HG03060 (cell line): Measurements from ENCODE around the gene ATL3.
"Not testable (repeated sequence)": the region's sequence is repeated elsewhere in the genome, so short reads cannot be mapped to it uniquely, and the experiment has no call there.

Experiments
- ATAC-seq: cut with Tn5 transposase; IDR thresholded peaks from one replicate; pipeline ENCODE4 v1.9.1; 2021; ENCODE audit warnings: low read depth, moderate number of reproducible peaks; ENCODE audit not compliant: unreplicated experiment

ATL3 gene

DNA sequence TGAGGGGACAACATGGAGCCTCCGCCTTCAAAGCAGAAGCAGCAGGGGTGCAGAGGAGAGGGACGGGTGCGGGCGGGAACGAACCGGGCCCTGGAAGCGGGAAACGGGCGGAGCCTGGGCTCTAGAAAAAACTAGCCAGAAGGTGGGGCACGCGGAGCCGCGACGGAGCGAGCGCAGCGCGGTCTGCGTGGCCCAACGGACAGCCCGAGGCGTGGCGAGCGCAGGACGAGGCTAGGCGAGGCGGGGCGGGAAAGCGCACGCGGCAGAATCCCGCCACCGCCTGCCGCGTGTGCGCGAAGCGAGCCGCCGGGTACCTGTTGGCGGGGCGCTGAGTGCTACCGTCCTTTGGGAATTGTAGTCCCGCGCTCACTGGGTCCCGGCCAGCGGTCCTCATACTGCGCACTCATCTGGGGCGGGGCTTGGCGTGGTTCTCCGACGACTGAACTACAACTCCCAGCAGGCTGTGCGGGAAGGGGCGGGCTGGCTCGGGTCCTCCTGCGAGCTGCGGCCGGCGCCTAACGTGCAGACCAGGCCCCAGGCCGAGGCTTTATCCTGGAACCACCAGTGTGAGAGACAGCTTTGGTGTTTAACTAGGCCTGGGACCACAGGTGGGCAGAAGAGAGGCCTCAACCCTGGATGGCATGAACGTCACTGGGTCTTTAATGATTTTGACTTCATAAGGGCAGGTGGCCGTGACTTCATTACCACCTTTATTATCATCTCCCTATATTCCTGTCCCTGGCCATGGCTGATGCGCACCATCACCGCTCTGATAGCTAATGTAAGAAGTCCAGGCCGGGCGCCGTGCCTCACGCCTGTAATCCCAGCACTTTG, at the start of gene ATL3:
ATL3 (minus strand) TSS at position 55 of the 834 bp plus-strand sequence; CDS start at position 14, 41 bp downstream.
- peak; percentile 75 for ATAC-seq

DNA sequence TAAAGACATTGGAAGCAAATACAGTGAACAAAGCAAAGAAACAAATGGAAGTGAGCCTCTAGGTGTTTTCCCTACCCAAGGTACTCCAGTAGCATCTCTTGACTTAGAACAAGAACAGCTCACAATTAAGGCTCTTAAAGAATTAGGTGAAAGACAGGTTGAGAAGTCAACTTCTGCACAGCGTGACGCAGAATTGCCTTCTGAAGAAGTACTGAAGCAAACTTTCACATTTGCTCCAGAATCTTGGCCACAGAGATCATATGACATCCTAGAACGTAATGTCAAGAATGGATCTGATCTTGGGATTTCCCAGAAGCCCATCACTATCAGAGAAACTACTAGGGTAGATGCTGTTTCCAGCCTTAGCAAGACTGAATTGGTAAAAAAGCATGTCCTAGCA, 49.4 kb upstream of the ATL3 start:
- ATAC-seq: no peak

DNA sequence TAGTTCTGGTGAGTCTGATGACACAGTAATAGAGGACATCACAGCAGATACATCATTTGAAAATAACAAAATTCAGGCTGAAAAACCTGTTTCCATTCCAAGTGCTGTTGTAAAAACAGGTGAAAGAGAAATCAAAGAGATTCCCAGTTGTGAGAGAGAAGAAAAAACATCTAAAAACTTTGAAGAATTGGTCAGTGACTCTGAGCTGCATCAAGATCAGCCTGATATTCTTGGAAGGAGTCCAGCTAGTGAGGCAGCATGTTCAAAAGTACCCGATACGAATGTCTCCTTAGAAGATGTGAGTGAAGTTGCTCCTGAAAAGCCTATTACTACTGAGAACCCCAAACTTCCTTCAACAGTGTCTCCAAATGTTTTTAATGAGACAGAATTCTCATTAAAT, 48.8 kb upstream of the ATL3 start:
- ATAC-seq: no peak

DNA sequence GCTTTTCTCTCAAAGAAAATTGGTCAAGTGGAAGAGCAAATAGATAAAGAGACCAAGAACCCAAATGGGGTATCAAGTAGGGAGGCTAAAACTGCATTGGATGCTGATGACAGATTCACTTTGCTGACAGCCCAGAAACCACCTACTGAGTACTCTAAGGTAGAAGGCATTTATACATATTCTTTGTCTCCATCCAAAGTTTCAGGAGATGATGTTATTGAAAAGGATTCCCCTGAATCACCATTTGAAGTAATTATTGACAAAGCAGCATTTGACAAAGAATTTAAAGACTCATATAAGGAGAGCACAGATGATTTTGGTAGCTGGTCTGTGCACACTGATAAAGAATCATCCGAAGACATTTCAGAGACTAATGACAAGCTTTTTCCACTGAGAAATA, 47.8 kb upstream of the ATL3 start:
- ATAC-seq: no peak

DNA sequence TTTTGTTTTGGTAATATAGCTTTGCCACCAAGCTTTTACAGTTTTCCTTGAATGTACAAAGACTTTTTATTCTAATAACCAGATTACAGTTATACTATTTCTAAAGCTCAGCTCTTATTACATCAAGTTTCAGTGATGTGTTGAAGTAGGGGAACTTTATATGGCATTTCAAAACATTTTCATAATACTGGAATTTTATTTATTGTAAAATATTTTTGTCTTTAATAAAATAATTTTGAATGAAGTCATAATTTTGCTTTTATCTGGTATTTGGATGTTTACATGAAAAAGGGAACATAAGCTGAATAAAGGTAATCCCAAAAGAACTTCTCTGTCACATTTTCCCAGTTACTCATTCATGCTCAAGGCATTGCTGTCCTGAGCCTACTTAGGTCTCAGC, 44.9 kb upstream of the ATL3 start:
- ATAC-seq: no peak

GRCh38 chr11:63713766-63714165, 42.6 kb upstream of the ATL3 start:
- no peak for ATAC-seq

DNA sequence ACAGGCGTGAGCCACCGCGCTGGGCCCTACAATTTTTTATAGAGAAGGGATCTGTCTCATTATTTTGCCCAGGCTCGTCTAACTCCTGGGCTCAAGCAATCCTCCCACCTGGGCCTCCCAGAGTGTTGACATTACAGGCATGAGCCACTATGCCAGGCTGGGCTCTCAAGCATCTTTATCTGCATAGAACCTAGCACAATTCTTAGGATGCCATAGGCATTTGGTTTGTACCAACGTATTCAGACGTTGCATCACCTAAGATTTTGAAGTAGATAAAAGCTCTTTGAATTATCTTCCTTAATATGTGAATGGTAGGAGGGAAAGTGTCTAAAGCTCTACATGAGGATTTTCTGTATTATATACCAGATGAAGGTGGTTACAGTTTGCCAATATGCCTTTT, 40.7 kb upstream of the ATL3 start:
- ATAC-seq: no peak

DNA sequence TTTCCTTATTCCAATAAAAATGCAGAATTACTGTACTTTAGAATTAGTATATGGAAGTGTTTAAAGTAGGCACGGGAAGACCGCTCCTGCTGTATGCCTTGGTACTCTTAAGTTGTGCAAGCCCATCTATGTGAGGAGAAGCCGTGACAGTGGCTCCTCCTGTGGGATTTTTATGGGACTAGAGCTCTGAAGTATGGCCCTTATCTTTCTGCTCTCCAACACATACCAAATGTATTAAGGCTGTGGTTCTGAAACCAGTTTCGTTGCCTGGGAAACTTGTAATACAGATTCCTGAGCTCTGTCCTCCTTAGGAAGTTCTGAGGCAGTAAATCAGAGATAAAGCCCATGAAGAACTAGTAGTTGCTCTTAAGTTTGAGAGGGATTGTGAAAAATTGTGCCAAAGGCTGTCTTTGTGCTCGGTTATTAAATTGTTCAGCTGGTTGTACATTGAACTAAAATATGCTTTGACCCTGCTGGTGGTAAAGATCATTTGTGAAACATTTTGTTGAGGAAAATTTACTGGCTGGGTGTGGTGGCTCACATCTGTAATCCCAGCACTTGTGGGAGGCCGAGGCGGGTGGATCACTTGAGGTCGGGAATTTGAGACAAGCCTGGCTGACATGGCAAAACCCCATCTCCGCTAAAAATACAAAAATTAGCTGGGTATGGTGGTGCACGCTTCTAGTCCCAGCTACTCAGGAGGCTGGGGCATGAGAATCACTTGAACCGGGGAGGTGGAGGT, 39.5 kb upstream of the ATL3 start:
- no peak for ATAC-seq

- ATAC-seq: no peak
Observed at GRCh38 chr11:63709336-63709884, 38.2 kb upstream of the ATL3 start.

DNA sequence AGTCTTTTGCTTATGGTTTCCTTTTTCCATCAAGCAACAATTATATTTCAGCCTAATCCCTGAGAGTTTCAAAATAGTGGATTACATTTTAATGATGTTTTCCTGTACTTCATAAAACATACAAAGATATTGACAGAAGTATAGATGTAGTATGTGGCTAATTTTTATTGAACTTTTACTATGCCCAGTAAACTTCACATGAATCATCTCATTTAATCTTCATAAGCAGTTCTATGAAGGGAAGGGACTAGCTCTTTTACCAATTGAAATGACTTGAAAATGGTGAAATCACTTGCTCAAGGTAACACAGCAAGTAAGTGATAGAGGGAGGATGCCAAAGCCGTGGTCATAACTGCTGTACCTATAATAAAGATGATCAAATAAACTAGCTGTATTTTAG, 37.6 kb upstream of the ATL3 start:
- no peak for ATAC-seq

DNA sequence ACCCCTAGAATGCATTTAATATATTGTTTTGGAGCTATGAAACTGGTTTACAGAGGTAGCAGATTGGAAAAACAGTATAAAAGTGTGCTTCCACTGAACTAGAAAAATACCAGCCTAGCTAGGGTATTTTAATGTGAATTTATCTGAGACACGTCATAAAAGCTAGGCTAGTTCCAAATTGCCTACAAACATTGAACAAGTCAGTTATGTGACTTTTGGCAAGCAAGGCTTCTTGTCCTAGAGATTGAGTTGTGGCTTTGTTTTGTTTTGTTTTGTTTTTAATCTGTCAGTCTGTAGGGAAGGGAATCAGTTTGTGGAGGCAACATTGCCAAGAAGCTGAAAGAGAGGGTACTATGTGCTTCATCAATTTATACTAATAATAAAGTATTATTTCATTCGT, 34.4 kb upstream of the ATL3 start:
- ATAC-seq: no peak

- ATAC-seq: no peak
Observed at GRCh38 chr11:63699896-63700295, 28.7 kb upstream of the ATL3 start.

DNA sequence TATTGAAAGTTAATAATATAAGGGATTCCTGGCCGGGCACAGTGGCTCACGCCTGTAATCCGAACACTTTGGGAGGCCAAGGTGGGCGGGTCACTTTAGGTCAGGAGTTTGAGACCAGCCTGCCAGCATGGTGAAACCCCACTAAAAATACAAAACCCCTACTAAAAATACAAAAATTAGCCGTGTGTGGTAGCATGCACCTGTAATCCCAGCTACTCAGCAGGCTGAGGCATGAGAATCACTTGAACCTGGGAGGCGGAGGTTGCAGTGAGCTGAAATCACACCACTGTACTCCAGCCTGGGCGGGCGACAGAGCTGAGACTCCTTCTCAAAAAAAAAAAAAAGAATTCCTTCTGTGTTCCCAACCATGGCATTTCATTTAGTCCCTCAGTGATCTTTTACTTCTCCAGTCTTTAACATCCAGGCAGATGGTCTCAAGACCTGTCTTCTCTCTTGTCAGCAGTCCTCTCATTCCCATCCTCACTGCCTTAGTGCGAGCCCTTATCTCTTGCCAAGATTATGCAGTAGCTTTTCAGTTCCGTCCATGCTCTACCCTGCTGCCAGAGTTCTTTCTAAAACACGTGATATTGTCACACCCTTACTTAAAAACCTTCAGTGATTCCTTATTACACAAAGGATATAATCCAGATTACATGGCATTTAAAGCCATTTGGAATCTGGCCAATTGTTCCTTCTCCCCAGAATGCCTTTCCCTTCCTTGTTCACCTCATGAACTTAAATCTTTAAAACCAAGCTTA, 28.0 kb upstream of the ATL3 start:
- ATAC-seq: no peak

GRCh38 chr11:63694596-63694995, 23.4 kb upstream of the ATL3 start:
- no peak for ATAC-seq

GRCh38 chr11:63687845-63688244, 16.7 kb upstream of the ATL3 start:
- no peak for ATAC-seq

GRCh38 chr11:63686926-63687325, 15.8 kb upstream of the ATL3 start:
- ATAC-seq: no peak

DNA sequence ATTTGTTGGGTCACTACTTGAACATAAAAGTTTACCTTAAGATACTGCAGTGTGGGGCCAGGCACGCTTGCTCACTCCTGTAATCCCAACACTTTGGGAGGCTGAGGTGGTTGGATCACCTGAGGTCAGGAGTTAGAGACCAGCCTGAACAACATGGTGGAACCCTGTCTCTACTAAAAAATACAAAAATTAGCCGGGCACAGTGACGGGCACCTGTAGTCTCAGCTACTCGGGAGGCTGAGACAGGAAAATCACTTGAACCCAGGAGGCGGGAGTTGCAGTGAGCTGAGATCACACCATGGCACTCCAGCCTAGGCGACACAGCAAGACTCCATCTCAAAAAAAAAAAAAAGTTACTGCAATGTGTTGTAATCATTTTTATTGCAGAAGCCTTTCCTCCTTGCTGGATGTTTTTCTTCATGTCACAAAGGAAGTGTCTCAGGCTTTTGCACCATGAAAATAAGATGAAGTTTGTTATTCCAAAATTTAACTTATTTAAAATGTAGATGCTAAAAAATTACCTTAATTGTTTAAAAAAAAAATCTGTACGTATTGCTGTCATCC, 14.1 kb upstream of the ATL3 start:
- ATAC-seq: not testable (repeated sequence)

GRCh38 chr11:63683133-63683991, 12.2 kb upstream of the ATL3 start:
- ATAC-seq: no peak
